Right lobe of liver (tissue), 4 donors: ENCODE measurements around the gene RDH5.

Experiments used
- POLR2A ChIP-seq: fragments of 450-650 bp; IDR thresholded peaks from one replicate; pipeline ENCODE4 v1.6.1; 2017; ENCODE audit warnings: antibody characterized with exemption, mild to moderate bottlenecking
- TF ChIP-seq, protein P1 (sequence below), 4 donors: fragments of 200-600 bp in 3 of 4; fragments of 450-650 bp in 1 of 4; IDR thresholded peaks; one replicate each; pipeline versions ENCODE4 v1.5.1 to v1.8.0; 2016 to 2022; ENCODE audit warnings: antibody characterized with exemption in 4 of 4, mild to moderate bottlenecking in 2 of 4
- donor health status: DM: no; HTN: no; CAD: no.
- donor health status: DM: no; HTN: no; CAD: no.
- donor health status: DM: no; HTN: yes; CAD: no.

GRCh38 chr12:55698965-55699364, 21.2 kb upstream of the RDH5 start:
- TF ChIP-seq, protein P1, sequence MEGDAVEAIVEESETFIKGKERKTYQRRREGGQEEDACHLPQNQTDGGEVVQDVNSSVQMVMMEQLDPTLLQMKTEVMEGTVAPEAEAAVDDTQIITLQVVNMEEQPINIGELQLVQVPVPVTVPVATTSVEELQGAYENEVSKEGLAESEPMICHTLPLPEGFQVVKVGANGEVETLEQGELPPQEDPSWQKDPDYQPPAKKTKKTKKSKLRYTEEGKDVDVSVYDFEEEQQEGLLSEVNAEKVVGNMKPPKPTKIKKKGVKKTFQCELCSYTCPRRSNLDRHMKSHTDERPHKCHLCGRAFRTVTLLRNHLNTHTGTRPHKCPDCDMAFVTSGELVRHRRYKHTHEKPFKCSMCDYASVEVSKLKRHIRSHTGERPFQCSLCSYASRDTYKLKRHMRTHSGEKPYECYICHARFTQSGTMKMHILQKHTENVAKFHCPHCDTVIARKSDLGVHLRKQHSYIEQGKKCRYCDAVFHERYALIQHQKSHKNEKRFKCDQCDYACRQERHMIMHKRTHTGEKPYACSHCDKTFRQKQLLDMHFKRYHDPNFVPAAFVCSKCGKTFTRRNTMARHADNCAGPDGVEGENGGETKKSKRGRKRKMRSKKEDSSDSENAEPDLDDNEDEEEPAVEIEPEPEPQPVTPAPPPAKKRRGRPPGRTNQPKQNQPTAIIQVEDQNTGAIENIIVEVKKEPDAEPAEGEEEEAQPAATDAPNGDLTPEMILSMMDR (IDR thresholded peaks at IDR 0.05), result no peak
- no peak for TF ChIP-seq POLR2A
